ENCODE measurements around the gene DNASE2B.

Gene DNASE2B

GRCh38 chr1:84415396-84415795 lies 17.1 kb downstream of the DNASE2B start:
- no peaks in the 10 kb centered on the region for H3K27me3 ChIP-seq (ENCODE audit: insufficient read depth, low read length)
- DNase-seq = no peak
- no peaks in the 10 kb centered on the region for H3K36me3 ChIP-seq (ENCODE audit: control insufficient read depth in 1 of 2, insufficient read depth in 2 of 2, low read length in 2 of 2)
- no peak overlapping the region for H2BK120ac ChIP-seq (ENCODE audit: insufficient read depth, low read length, poor library complexity)
- H2BK12ac ChIP-seq (ENCODE audit: low read length) = no peak overlapping the region
- no peak overlapping the region for H3K14ac ChIP-seq (ENCODE audit: low read length)
- H3K4me3 ChIP-seq (ENCODE audit: low read depth, low read length) = no peak overlapping the region
- no peak overlapping the region for H3K23ac ChIP-seq (ENCODE audit: low read length)
- H3K18ac ChIP-seq (ENCODE audit: low read length) = no peak overlapping the region
- no peak overlapping the region for H3K9ac ChIP-seq (ENCODE audit: low read length)
- H4K8ac ChIP-seq (ENCODE audit: low read depth, low read length) = no peak overlapping the region
- no peak overlapping the region for H2AFZ ChIP-seq (ENCODE audit: insufficient read depth, low read length, poor library complexity)
- no peak overlapping the region for H4K12ac ChIP-seq (ENCODE audit: low read depth, low read length)
- H3K4me1 ChIP-seq (ENCODE audit: control insufficient read depth in 1 of 2, insufficient read depth in 2 of 2, low read length in 2 of 2) = no peaks in the 10 kb centered on the region
- WGBS (ENCODE audit: extremely low coverage, insufficient coverage, insufficient read length) = no CpG with 5 or more reads among the region's 2 CpGs
- H3K4me2 ChIP-seq (ENCODE audit: low read length) = no peak overlapping the region
- no peaks in the 10 kb centered on the region for H3K79me1 ChIP-seq (ENCODE audit: low read length)
- H3K4ac ChIP-seq (ENCODE audit: low read depth, low read length) = no peak overlapping the region
- no peak overlapping the region for H3K27ac ChIP-seq (ENCODE audit: low read depth, low read length)
- H2AK5ac ChIP-seq (ENCODE audit: low read length) = no peak overlapping the region
- no peaks in the 10 kb centered on the region for H3K79me2 ChIP-seq (ENCODE audit: control insufficient read depth, insufficient read depth, low read length, poor library complexity)
- no peak overlapping the region for H2BK5ac ChIP-seq (ENCODE audit: low read depth, low read length, poor library complexity)
- no peaks in the 10 kb centered on the region for H3K9me3 ChIP-seq (ENCODE audit: insufficient read depth, low read depth, low read length)
- H4K91ac ChIP-seq (ENCODE audit: low read depth, low read length) = no peak overlapping the region

- H2BK12ac ChIP-seq (ENCODE audit: low read length) = no peak overlapping the region
- H3K14ac ChIP-seq (ENCODE audit: low read length) = no peak overlapping the region
- H4K12ac ChIP-seq (ENCODE audit: low read depth, low read length) = no peak overlapping the region
- no peak overlapping the region for H3K4me2 ChIP-seq (ENCODE audit: low read length)
- H2AK5ac ChIP-seq (ENCODE audit: low read length) = no peak overlapping the region
- H3K79me2 ChIP-seq (ENCODE audit: control insufficient read depth, insufficient read depth, low read length, poor library complexity) = no peaks in the 10 kb centered on the region
- no peaks in the 10 kb centered on the region for H3K36me3 ChIP-seq (ENCODE audit: control insufficient read depth in 1 of 2, insufficient read depth in 2 of 2, low read length in 2 of 2)
- H2AFZ ChIP-seq (ENCODE audit: insufficient read depth, low read length, poor library complexity) = no peak overlapping the region
- H3K23ac ChIP-seq (ENCODE audit: low read length) = no peak overlapping the region
- no peak overlapping the region for H3K27ac ChIP-seq (ENCODE audit: low read depth, low read length)
- H2BK120ac ChIP-seq (ENCODE audit: insufficient read depth, low read length, poor library complexity) = no peak overlapping the region
- H3K18ac ChIP-seq (ENCODE audit: low read length) = no peak overlapping the region
- H3K4me1 ChIP-seq (ENCODE audit: control insufficient read depth in 1 of 2, insufficient read depth in 2 of 2, low read length in 2 of 2) = peaks cover 0 to 2% of the 10 kb centered on the region in 2 experiments
- no peak overlapping the region for H4K91ac ChIP-seq (ENCODE audit: low read depth, low read length)
- H3K4me3 ChIP-seq (ENCODE audit: low read depth, low read length) = no peak overlapping the region
- H3K27me3 ChIP-seq (ENCODE audit: insufficient read depth, low read length) = no peaks in the 10 kb centered on the region
- no peak overlapping the region for H3K9ac ChIP-seq (ENCODE audit: low read length)
- no peak overlapping the region for H3K4ac ChIP-seq (ENCODE audit: low read depth, low read length)
- H3K79me1 ChIP-seq (ENCODE audit: low read length) = no peaks in the 10 kb centered on the region
- no peak overlapping the region for H2BK5ac ChIP-seq (ENCODE audit: low read depth, low read length, poor library complexity)
- H3K9me3 ChIP-seq (ENCODE audit: insufficient read depth, low read depth, low read length) = no peaks in the 10 kb centered on the region
- no peak overlapping the region for H4K8ac ChIP-seq (ENCODE audit: low read depth, low read length)
- no peak for DNase-seq
These were observed 24.6 kb downstream of the DNASE2B start for GRCh38 chr1:84422909-84423308.

GRCh38 chr1:84424513-84425149 lies 26.3 kb downstream of the DNASE2B start:
- Histone ChIP-seq H3K4me3 (ENCODE audit: low read depth, low read length) (no peak overlapping the region), H3K79me2 (ENCODE audit: control insufficient read depth, insufficient read depth, low read length, poor library complexity) (no peaks in the 10 kb centered on the region), H3K18ac (ENCODE audit: low read length) (no peak overlapping the region), H3K79me1 (ENCODE audit: low read length) (no peaks in the 10 kb centered on the region), H2AFZ (ENCODE audit: insufficient read depth, low read length, poor library complexity) (no peak overlapping the region), H3K4me2 (ENCODE audit: low read length) (no peak overlapping the region), H3K36me3 (ENCODE audit: control insufficient read depth in 1 of 2, insufficient read depth in 2 of 2, low read length in 2 of 2) (no peaks in the 10 kb centered on the region), H3K27me3 (ENCODE audit: insufficient read depth, low read length) (no peaks in the 10 kb centered on the region), H3K4ac (ENCODE audit: low read depth, low read length) (no peak overlapping the region), H2BK5ac (ENCODE audit: low read depth, low read length, poor library complexity) (no peak overlapping the region), H3K23ac (ENCODE audit: low read length) (no peak overlapping the region), H3K9me3 (ENCODE audit: insufficient read depth, low read depth, low read length) (no peaks in the 10 kb centered on the region), H2AK5ac (ENCODE audit: low read length) (no peak overlapping the region), H3K9ac (ENCODE audit: low read length) (no peak overlapping the region), H2BK12ac (ENCODE audit: low read length) (no peak overlapping the region), H3K27ac (ENCODE audit: low read depth, low read length) (no peak overlapping the region), H3K14ac (ENCODE audit: low read length) (no peak overlapping the region), H2BK120ac (ENCODE audit: insufficient read depth, low read length, poor library complexity) (no peak overlapping the region), H4K91ac (ENCODE audit: low read depth, low read length) (no peak overlapping the region), H4K12ac (ENCODE audit: low read depth, low read length) (no peak overlapping the region), H3K4me1 (ENCODE audit: control insufficient read depth in 1 of 2, insufficient read depth in 2 of 2, low read length in 2 of 2) (peaks cover 0 to 2% of the 10 kb centered on the region in 2 experiments), H4K8ac (ENCODE audit: low read depth, low read length) (no peak overlapping the region)
- DNase-seq = no peak
- WGBS (ENCODE audit: extremely low coverage, insufficient coverage, insufficient read length) = no CpG with 5 or more reads among the region's 6 CpGs

DNA sequence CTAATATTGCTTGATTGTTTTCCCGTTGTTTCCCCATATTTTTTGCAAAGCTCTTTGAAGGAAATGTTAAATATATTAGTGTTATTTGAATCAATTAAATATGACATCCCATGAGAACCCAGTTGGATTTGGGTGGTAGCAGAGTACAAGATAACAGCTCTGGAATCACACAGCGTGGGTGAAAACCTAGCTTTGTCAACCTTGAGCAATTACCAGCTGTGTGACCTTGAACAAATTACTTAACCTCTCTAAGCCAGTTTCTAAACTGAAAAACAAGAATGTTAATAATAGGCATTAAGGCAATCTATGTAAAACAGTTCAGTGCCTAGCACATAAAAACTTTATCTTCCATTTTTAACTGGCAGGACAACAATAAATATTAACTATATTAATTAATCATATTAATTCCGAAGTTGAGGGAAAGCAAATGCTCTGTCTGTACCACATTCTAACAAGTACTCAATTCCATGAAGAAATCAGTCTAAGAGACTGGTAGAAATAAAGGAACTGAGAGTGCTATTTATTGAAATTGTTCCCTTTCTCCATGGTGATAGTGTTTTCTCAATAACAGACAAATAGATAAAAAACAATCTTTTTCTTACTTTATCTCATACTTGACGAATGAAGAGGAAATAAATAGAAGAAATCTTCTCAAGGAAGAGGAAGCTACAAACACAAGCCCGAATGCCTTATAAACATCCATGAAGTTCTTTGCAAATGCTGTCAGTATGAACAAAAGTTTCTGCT lies 27.0 kb downstream of the DNASE2B start:
- no peak overlapping the region for H2BK5ac ChIP-seq (ENCODE audit: low read depth, low read length, poor library complexity)
- H4K12ac ChIP-seq (ENCODE audit: low read depth, low read length) = no peak overlapping the region
- no peaks in the 10 kb centered on the region for H3K79me1 ChIP-seq (ENCODE audit: low read length)
- no peak overlapping the region for H4K91ac ChIP-seq (ENCODE audit: low read depth, low read length)
- H2AK5ac ChIP-seq (ENCODE audit: low read length) = no peak overlapping the region
- H3K27ac ChIP-seq (ENCODE audit: low read depth, low read length) = no peak overlapping the region
- WGBS (ENCODE audit: extremely low coverage, insufficient coverage, insufficient read length) = no CpG with 5 or more reads among the region's 5 CpGs
- no peak overlapping the region for H2BK12ac ChIP-seq (ENCODE audit: low read length)
- H3K23ac ChIP-seq (ENCODE audit: low read length) = no peak overlapping the region
- H3K4me1 ChIP-seq (ENCODE audit: control insufficient read depth in 1 of 2, insufficient read depth in 2 of 2, low read length in 2 of 2) = peaks cover 0 to 2% of the 10 kb centered on the region in 2 experiments
- H3K79me2 ChIP-seq (ENCODE audit: control insufficient read depth, insufficient read depth, low read length, poor library complexity) = no peaks in the 10 kb centered on the region
- no peak overlapping the region for H3K4me2 ChIP-seq (ENCODE audit: low read length)
- H3K14ac ChIP-seq (ENCODE audit: low read length) = no peak overlapping the region
- H3K4me3 ChIP-seq (ENCODE audit: low read depth, low read length) = no peak overlapping the region
- H2BK120ac ChIP-seq (ENCODE audit: insufficient read depth, low read length, poor library complexity) = no peak overlapping the region
- H3K36me3 ChIP-seq (ENCODE audit: control insufficient read depth in 1 of 2, insufficient read depth in 2 of 2, low read length in 2 of 2) = no peaks in the 10 kb centered on the region
- peak in 1 of 2 donors; percentile 5 for DNase-seq
- no peak overlapping the region for H3K18ac ChIP-seq (ENCODE audit: low read length)
- H3K9ac ChIP-seq (ENCODE audit: low read length) = no peak overlapping the region
- H3K9me3 ChIP-seq (ENCODE audit: insufficient read depth, low read depth, low read length) = no peaks in the 10 kb centered on the region
- H2AFZ ChIP-seq (ENCODE audit: insufficient read depth, low read length, poor library complexity) = no peak overlapping the region
- no peak overlapping the region for H3K4ac ChIP-seq (ENCODE audit: low read depth, low read length)
- H3K27me3 ChIP-seq (ENCODE audit: insufficient read depth, low read length) = no peaks in the 10 kb centered on the region
- no peak overlapping the region for H4K8ac ChIP-seq (ENCODE audit: low read depth, low read length)
